Endothelial cell of umbilical vein (primary cell): ENCODE results near the gene WFIKKN1. TPM values are rescaled to one million over a fixed set of nuclear protein-coding genes. Genes with fewer than 3 reads are reported as not detected.

Experiments used
- BruUV-seq: library from RNA; stranded (reverse); fragments of 400-500 nt; replicated peaks from 2 replicates; lab custom pipeline; 2021; lab: Mats Ljungman, UMichigan
- CTCF ChIA-PET: fragments of 300-600, 350-600 bp; sonication (Branson Sonifier 250); formaldehyde crosslinking; loops from one replicate; lab custom pipeline; 2021; ENCODE audit warnings: antibody characterized with exemption, inconsistent platforms; lab: Charles Lee
- POLR2A ChIA-PET: fragments of 300-600, 350-600 bp; sonication (Branson Sonifier 250); formaldehyde crosslinking; loops from one replicate; lab custom pipeline; 2021; ENCODE audit warnings: antibody characterized with exemption, inconsistent platforms; lab: Charles Lee
- DNase-seq: peaks from one replicate; pipeline ENCODE4 v3.0.0-alpha.2; 2011; ENCODE audit warnings: low read depth, low spot score
- FAIRE-seq: peaks from 2 replicates; lab custom pipeline; 2011; peaks lifted over from hg19 to GRCh38; lab: Jason Lieb, UNC
- H2AFZ ChIP-seq: 2 replicates; pipeline ENCODE4 v1.6.0; 2012; ENCODE audit warnings: low read depth, low read length, control low read depth, inconsistent platforms
- H3K27ac ChIP-seq: 2 replicates; pipeline ENCODE4 v1.5.1; 2011; ENCODE audit warnings: low read depth, mild to moderate bottlenecking, control low read depth, low read length, moderate library complexity; ENCODE audit not compliant: insufficient read depth
- H3K27me3 ChIP-seq, 2 experiments: 2 replicates each; pipeline versions ENCODE4 v1.6.0 to v1.6.1; 2011; ENCODE audit warnings: low read length in 2 of 2, mixed read lengths in 1 of 2; ENCODE audit not compliant: control insufficient read depth in 2 of 2, insufficient read depth in 2 of 2
- H3K36me3 ChIP-seq, 2 experiments: 2 replicates in 1 of 2; 3 replicates in 1 of 2; pipeline ENCODE4 v1.5.1; 2011; ENCODE audit warnings: low read length in 2 of 2, mild to moderate bottlenecking in 1 of 2, moderate library complexity in 1 of 2; ENCODE audit not compliant: control insufficient read depth in 2 of 2, insufficient read depth in 2 of 2; ENCODE audit errors: extremely low read depth in 1 of 2
- H3K4me1 ChIP-seq: 3 replicates; pipeline ENCODE4 v1.5.1; 2011; ENCODE audit warnings: mild to moderate bottlenecking, low read length; ENCODE audit not compliant: control insufficient read depth, insufficient read depth; ENCODE audit errors: extremely low read depth
- H3K4me2 ChIP-seq: 2 replicates; pipeline ENCODE4 v1.6.1; 2011; ENCODE audit warnings: low read length, control low read depth, mixed read lengths; ENCODE audit not compliant: insufficient read depth
- H3K4me3 ChIP-seq, 3 experiments: fragments of 200-600 bp in 1 of 3; sonication (generic), shearing (Covaris generic) in 1 of 3; replicated peaks in 1 of 3; 2 replicates each; pipeline ENCODE4 v1.5.1; 2011 to 2016; ENCODE audit warnings: control low read depth in 3 of 3, low read length in 3 of 3, mild to moderate bottlenecking in 2 of 3, inconsistent platforms in 1 of 3, low read depth in 1 of 3, moderate library complexity in 1 of 3; ENCODE audit not compliant: insufficient read depth in 1 of 3
- H3K79me2 ChIP-seq: 2 replicates; pipeline ENCODE4 v1.6.0; 2012; ENCODE audit warnings: low read length, inconsistent platforms; ENCODE audit not compliant: control insufficient read depth, insufficient read depth
- H3K9ac ChIP-seq: replicated peaks from 2 replicates; pipeline ENCODE3; 2011; ENCODE audit warnings: low read length, control low read depth; ENCODE audit not compliant: insufficient read depth; ENCODE audit errors: extremely low read depth
- H3K9me1 ChIP-seq: replicated peaks from 3 replicates; pipeline ENCODE4 v1.6.0; 2011; ENCODE audit warnings: mild to moderate bottlenecking, low read length; ENCODE audit not compliant: control insufficient read depth, insufficient read depth; ENCODE audit errors: extremely low read depth
- H3K9me3 ChIP-seq: replicated peaks from 2 replicates; pipeline ENCODE4 v1.5.1; 2012; ENCODE audit warnings: low read length, inconsistent platforms; ENCODE audit not compliant: control insufficient read depth, insufficient read depth
- H4K20me1 ChIP-seq: replicated peaks from 2 replicates; pipeline ENCODE3; 2011; ENCODE audit warnings: mild to moderate bottlenecking, low read length; ENCODE audit not compliant: control insufficient read depth, insufficient read depth; ENCODE audit errors: extremely low read depth
- EZH2 ChIP-seq: IDR thresholded peaks from 2 replicates; pipeline ENCODE4 v1.6.1; 2012; ENCODE audit warnings: borderline replicate concordance, low read depth, mild to moderate bottlenecking, moderate library complexity, low read length, inconsistent platforms; ENCODE audit not compliant: severe bottlenecking
- FOS ChIP-seq: IDR thresholded peaks from 2 replicates; pipeline ENCODE4 v1.6.1; 2011; ENCODE audit warnings: mild to moderate bottlenecking, low read length, moderate library complexity, borderline replicate concordance; ENCODE audit not compliant: insufficient read depth
- GATA2 ChIP-seq: IDR thresholded peaks from 2 replicates; pipeline ENCODE4 v1.7.0; 2011; ENCODE audit warnings: low read depth, mild to moderate bottlenecking, moderate library complexity, mixed read lengths, low read length; ENCODE audit not compliant: insufficient read length, insufficient read depth
- MAX ChIP-seq: IDR thresholded peaks from 2 replicates; pipeline ENCODE4 v1.6.1; 2011; ENCODE audit not compliant: insufficient read depth, insufficient read length
- POLR2A ChIP-seq: IDR thresholded peaks from 2 replicates; pipeline ENCODE4 v1.6.1; 2012; ENCODE audit warnings: low read depth, mild to moderate bottlenecking, control low read depth, low read length
- POLR2AphosphoS5 ChIP-seq: IDR thresholded peaks from 2 replicates; pipeline ENCODE4 v1.6.1; 2012; ENCODE audit warnings: low read depth, mild to moderate bottlenecking, control low read depth, low read length, moderate library complexity; ENCODE audit not compliant: insufficient read depth
- dilution Hi-C: fragments of 300-500 bp; cut with MboI; formaldehyde crosslinking; loops from one replicate; pipeline ENCODE4 v1.15.0; 2019; ENCODE audit warnings: low sequenced_read_pairs; ENCODE audit not compliant: extremely low pct_ligation_motif_present
- intact Hi-C: fragments of 100-400 bp; cut with micrococcal nuclease; formaldehyde crosslinking; loops from one replicate; pipeline ENCODE4 v1.10.0; 2022
- polyA plus RNA-seq, 4 experiments: library from polyadenylated mRNA; depleted of rRNA in 3 of 4; stranded (reverse) in 3 of 4; unstranded in 1 of 4; fragments of >200 nt; gene quantifications; 2 replicates each; pipeline versions ENCODE4 v1.2.1 to v1.2.3, GENCODE V29; 2011 to 2012; ENCODE audit warnings: missing spikeins in 1 of 4
- total RNA-seq: library from RNA; stranded (reverse); gene quantifications from 2 replicates; pipeline ENCODE4 v1.2.3, GENCODE V29; 2021

The WFIKKN1 gene
- total and polyA plus RNA-seq, 2 donors (not counting 3 experiments of a cell fraction or from before 2014, with no cell fraction given) = 0.06 to 0.40 TPM

- Histone ChIP-seq H3K4me3 (no peak overlapping the region), H3K4me1 (no peaks in the 10 kb centered on the region), H4K20me1 (no peaks in the 10 kb centered on the region), H3K9me3 (no peaks in the 10 kb centered on the region), H3K9ac (no peak overlapping the region), H3K4me2 (no peak overlapping the region), H3K27me3 (no peaks in the 10 kb centered on the region), H3K79me2 (peaks cover 18% of the 10 kb centered on the region), H3K36me3 (peaks cover 5 to 35% of the 10 kb centered on the region in 2 experiments), H3K27ac (no peak overlapping the region), H3K9me1 (no peaks in the 10 kb centered on the region), H2AFZ (no peak overlapping the region)
- DNase-seq = no peak
- intact Hi-C loops (no loop called here), dilution Hi-C loops (no loop called here)
- no TSS peak for BruUV-seq
- ChIA-PET CTCF (interaction anchor here (0.8 kb wide), 1 partner anchor 92 kb away, joined by 3 read pairs; no protein-coding TSS in a partner anchor), POLR2A (no interaction called here)
- no peak for FAIRE-seq
- no peak for TF ChIP-seq POLR2AphosphoS5
- TF ChIP-seq FOS = no peak
- TF ChIP-seq EZH2 = no peak
- TF ChIP-seq MAX = no peak
- no peak for TF ChIP-seq GATA2
- no peak for TF ChIP-seq POLR2A
These were observed 39.9 kb downstream of the WFIKKN1 start for GRCh38 chr16:670485-671352.
